Peyer's patch (tissue), 4 donors: ENCODE data around the gene MTG2. TPM values are rescaled to one million over a fixed set of nuclear protein-coding genes. Genes with fewer than 3 reads are reported as not detected.
"Not testable (repeated sequence)": the region's sequence is repeated elsewhere in the genome, so short reads cannot be mapped to it uniquely, and the experiment has no call there.

Experiments used
- DNase-seq, 3 donors: peaks; one replicate each; pipeline ENCODE4 v3.0.0-alpha.2; 2017 to 2019
- H3K27ac ChIP-seq, 4 donors: fragments of 200-600 bp; sonication (generic); one replicate each; pipeline ENCODE4 v1.5.1; 2016 to 2019
- H3K27me3 ChIP-seq, 2 donors: fragments of 200-600 bp; sonication (generic); one replicate each; pipeline ENCODE4 v1.5.1; 2019
- H3K36me3 ChIP-seq, 3 donors: fragments of 200-600 bp; sonication (generic); one replicate each; pipeline ENCODE4 v1.5.1; 2016 to 2019
- H3K4me1 ChIP-seq, 4 donors: fragments of 200-600 bp; sonication (generic); one replicate each; pipeline ENCODE4 v1.5.1; 2016 to 2019
- H3K4me3 ChIP-seq, 4 donors: fragments of 200-600 bp; sonication (generic); 1 replicate in 3 of 4; 2 replicates in 1 of 4; pipeline ENCODE4 v1.5.1; 2016 to 2019; ENCODE audit warnings: mild to moderate bottlenecking in 1 of 4
- H3K9me3 ChIP-seq, 4 donors: fragments of 200-600 bp; sonication (generic); one replicate each; pipeline ENCODE4 v1.5.1; 2016 to 2019; ENCODE audit warnings: mild to moderate bottlenecking in 1 of 4
- POLR2A ChIP-seq, 2 donors: fragments of 450-650 bp; IDR thresholded peaks; one replicate each; pipeline ENCODE4 v1.5.1; 2017; ENCODE audit warnings: antibody characterized with exemption in 2 of 2, mild to moderate bottlenecking in 2 of 2, moderate library complexity in 2 of 2
- total RNA-seq, 4 donors: library from RNA; depleted of rRNA; stranded (reverse); fragments of >200 nt; gene quantifications; one replicate each; pipeline ENCODE4 v1.1.0, GENCODE V29; 2016
- TF ChIP-seq, protein P1 (sequence below), 6 experiments: fragments of 450-650 bp in 4 of 6; fragments of 200-600 bp in 2 of 6; sonication (generic) in 1 of 6; IDR thresholded peaks; one replicate each; pipeline ENCODE4 v1.5.1; 2017 to 2019; ENCODE audit warnings: antibody characterized with exemption in 6 of 6, mild to moderate bottlenecking in 3 of 6, moderate library complexity in 1 of 6

Gene MTG2
- total RNA-seq, 4 donors from 2014 or later, result 23.1 to 62.2 (median 31.6) TPM

DNA sequence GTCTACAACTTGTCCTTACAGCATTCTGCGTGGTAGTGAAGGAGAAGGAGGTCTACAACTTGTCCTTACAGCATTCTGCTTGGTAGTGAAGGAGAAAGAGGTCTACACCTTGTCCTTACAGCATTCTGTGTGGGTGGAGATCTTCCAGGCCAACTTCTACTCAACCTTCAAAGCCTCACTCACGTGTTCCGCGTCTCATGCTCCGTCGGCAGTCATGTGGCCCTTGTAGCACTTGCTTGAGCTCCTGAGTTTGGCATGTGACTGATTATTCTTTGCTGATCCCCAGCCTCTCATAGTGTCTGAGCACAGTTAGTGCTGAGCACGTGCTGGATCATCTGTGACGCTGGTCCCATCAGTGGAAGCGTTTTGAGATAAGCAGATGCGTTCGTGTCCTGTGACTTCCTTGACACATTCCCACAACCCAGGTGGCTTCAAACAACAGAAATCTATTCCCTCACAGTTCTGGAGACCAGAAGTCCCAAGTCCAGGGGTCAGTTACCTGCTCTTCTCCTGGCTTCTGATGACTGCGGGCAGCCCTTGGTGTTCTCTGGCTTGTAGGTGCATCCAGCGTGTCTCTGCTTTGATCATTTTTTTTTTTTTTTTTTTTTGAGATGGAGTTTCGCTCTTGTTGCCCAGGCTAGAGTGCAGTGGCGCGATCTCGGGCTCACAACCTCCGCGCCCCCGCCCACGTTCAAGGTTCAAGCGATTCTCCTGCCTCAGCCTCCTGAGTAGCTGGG is 36.6 kb upstream of the MTG2 start:
- no peaks in the 10 kb centered on the region for H3K36me3 ChIP-seq
- no peaks in the 10 kb centered on the region for H3K27me3 ChIP-seq
- no peak overlapping the region for H3K27ac ChIP-seq
- TF ChIP-seq POLR2A (IDR thresholded peaks at IDR 0.05), result no peak
- TF ChIP-seq, protein P1, sequence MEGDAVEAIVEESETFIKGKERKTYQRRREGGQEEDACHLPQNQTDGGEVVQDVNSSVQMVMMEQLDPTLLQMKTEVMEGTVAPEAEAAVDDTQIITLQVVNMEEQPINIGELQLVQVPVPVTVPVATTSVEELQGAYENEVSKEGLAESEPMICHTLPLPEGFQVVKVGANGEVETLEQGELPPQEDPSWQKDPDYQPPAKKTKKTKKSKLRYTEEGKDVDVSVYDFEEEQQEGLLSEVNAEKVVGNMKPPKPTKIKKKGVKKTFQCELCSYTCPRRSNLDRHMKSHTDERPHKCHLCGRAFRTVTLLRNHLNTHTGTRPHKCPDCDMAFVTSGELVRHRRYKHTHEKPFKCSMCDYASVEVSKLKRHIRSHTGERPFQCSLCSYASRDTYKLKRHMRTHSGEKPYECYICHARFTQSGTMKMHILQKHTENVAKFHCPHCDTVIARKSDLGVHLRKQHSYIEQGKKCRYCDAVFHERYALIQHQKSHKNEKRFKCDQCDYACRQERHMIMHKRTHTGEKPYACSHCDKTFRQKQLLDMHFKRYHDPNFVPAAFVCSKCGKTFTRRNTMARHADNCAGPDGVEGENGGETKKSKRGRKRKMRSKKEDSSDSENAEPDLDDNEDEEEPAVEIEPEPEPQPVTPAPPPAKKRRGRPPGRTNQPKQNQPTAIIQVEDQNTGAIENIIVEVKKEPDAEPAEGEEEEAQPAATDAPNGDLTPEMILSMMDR (IDR thresholded peaks at IDR 0.05), result no peak
- peaks cover 0 to 27% (median 11%) of the 10 kb centered on the region in 4 donors for H3K4me1 ChIP-seq
- no peak overlapping the region for H3K4me3 ChIP-seq
- no peaks in the 10 kb centered on the region for H3K9me3 ChIP-seq
- DNase-seq, result no peak

DNA sequence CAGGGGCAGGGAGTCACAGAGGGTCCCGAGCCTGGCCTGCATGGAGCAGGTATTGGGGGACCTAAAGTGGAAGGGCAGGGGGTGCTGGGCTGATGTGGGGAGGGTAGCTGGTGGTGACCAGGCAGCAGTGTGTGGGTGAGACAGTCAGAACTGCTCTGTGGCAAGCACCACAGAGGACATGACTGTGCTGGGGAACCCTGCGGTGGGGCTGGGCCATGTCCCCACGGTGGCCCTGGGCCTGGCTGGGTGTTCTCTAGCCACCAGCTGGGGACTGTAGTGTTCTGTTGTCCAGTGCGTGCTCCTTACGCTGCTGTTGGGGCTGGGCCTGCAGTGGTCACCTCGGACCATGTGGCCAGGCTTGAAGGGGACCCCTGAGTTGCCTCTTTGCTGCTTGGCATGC is 35.7 kb upstream of the MTG2 start:
- no peaks in the 10 kb centered on the region for H3K36me3 ChIP-seq
- H3K9me3 ChIP-seq, result no peaks in the 10 kb centered on the region
- no peak for DNase-seq
- no peak overlapping the region for H3K4me3 ChIP-seq
- no peak overlapping the region for H3K27ac ChIP-seq
- TF ChIP-seq, protein P1 (IDR thresholded peaks at IDR 0.05), result no peak
- H3K4me1 ChIP-seq, result peaks cover 0 to 18% (median 5%) of the 10 kb centered on the region in 4 donors
- H3K27me3 ChIP-seq, result no peaks in the 10 kb centered on the region

DNA sequence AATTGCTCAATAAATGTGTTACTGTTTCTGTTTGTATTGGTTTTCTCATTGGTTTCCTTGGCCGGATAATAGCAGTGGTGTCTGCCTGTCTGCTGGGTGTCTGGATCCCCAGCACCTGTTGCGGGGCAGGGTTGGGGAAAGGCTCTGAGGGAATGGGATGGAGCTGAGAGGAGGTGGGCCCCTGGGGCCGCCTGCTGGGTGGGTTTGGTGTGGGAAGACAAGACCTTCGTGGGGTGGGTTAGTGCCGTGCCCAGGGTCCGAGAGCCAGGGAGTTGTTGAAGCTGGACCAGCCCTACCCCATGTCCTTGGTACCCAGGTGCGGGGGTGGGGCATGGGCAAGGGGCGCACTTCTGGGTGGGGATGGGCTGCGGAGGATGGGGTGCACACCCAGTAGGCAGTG is 35.3 kb upstream of the MTG2 start:
- H3K27ac ChIP-seq, result no peak overlapping the region
- no peak for DNase-seq
- H3K27me3 ChIP-seq, result no peaks in the 10 kb centered on the region
- no peak overlapping the region for H3K4me3 ChIP-seq
- peaks cover 0 to 3% (median 0%) of the 10 kb centered on the region in 3 donors for H3K36me3 ChIP-seq
- H3K9me3 ChIP-seq, result no peaks in the 10 kb centered on the region
- TF ChIP-seq, protein P1 (IDR thresholded peaks at IDR 0.05), result no peak
- no peak for TF ChIP-seq POLR2A (IDR thresholded peaks at IDR 0.05)
- peaks cover 0 to 18% (median 4%) of the 10 kb centered on the region in 4 donors for H3K4me1 ChIP-seq

DNA sequence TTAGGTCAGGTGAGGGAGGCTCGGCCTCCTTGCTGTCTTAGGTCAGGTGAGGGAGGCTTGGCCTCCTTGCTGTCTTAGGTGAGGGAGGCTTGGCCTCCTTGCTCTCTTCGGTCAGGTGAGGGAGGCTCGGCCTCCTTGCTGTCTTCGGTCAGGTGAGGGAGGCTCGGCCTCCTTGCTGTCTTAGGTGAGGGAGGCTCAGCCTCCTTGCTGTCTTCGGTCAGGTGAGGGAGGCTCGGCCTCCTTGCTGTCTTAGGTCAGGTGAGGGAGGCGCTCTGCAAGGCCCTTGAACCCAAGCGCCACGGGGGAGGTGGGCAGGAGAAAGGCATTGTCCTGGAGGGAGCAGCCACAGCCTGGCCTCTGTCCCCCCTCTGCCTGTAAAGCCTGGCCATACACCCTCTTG is 34.4 kb upstream of the MTG2 start:
- H3K27ac ChIP-seq, H3K9me3 ChIP-seq, DNase-seq, H3K27me3 ChIP-seq, H3K36me3 ChIP-seq, H3K4me3 ChIP-seq: not testable (repeated sequence)
- peaks cover 0 to 18% (median 4%) of the 10 kb centered on the region in 4 donors for H3K4me1 ChIP-seq

DNA sequence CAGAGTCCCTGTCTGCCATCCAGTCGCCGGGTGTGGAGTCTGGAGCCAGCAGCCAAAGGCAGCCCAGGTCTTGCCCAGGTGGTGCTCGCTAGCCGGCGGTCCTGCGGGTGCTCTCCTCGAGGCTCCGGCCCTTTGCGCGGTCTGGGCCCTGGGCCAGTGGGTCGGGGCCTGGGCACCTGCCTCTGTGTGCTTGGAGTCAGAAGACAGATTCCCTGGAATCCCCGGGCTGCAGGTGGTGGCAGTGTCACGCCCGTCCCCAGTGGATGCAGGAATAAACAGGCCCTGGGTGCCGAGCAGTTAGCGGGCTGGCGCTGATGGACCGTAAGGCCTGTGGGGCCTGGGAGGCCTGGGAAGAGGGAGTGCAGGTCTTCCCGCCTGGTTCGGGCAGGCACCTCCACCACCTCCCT is 33.9 kb upstream of the MTG2 start:
- H3K4me1 ChIP-seq, result peaks cover 0 to 18% (median 4%) of the 10 kb centered on the region in 4 donors
- no peak overlapping the region for H3K4me3 ChIP-seq
- H3K9me3 ChIP-seq, result no peaks in the 10 kb centered on the region
- H3K27me3 ChIP-seq, result no peaks in the 10 kb centered on the region
- H3K36me3 ChIP-seq, result peaks cover 0 to 10% (median 0%) of the 10 kb centered on the region in 3 donors
- TF ChIP-seq, protein P1 (IDR thresholded peaks at IDR 0.05), result no peak
- no peak for TF ChIP-seq POLR2A (IDR thresholded peaks at IDR 0.05)
- DNase-seq, result no peak
- no peak overlapping the region for H3K27ac ChIP-seq

DNA sequence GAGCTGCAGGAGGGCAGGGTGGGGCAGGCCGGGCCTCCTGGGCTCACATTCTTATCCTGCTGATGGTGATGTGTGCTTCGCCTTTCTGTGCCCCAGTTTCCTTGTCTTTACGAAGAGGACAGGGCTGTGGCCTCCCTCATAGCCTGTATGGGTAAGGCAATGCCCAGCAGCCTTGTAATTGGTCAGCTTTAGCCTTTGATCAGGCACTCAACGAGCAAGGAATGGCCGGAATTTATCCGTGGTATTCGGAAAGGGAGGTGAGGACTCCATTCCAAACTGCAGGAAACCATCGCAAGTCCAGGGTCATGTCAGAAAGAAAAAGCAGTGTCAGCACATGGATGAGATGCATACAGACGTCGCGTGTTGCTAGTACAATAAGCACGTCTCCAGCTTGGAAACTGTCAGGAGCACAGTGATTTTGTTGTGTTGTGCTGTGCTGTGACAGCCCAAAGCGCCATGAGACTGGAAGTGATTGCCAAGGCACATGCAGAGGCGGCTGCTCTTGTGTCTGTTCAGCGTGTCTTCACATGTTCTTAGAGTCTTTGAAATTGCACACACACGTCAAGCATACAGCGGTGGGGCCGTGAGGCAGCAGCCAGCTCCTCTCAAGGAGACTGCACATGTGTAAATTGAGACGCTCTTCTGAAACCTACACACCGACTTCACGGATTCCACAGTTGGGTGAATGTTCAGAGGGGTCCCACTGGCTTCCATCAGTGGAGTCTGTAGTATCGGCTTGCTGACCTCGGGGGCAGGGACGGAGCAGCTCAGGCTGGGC is 33.1 kb upstream of the MTG2 start:
- no peaks in the 10 kb centered on the region for H3K27me3 ChIP-seq
- peaks cover 0 to 10% (median 0%) of the 10 kb centered on the region in 3 donors for H3K36me3 ChIP-seq
- H3K4me1 ChIP-seq, result peaks cover 0 to 14% (median under 1%) of the 10 kb centered on the region in 4 donors
- no peak overlapping the region for H3K27ac ChIP-seq
- no peak overlapping the region for H3K4me3 ChIP-seq
- TF ChIP-seq, protein P1 (IDR thresholded peaks at IDR 0.05), result no peak
- no peak for TF ChIP-seq POLR2A (IDR thresholded peaks at IDR 0.05)
- no peaks in the 10 kb centered on the region for H3K9me3 ChIP-seq
- DNase-seq, result no peak
